OCI-M2 (cell line): ENCODE results near the gene FNDC8.
"Not testable (repeated sequence)": the region's sequence is repeated elsewhere in the genome, so short reads cannot be mapped to it uniquely, and the experiment has no call there.

Experiments
- DNase-seq: peaks from one replicate; lab custom pipeline; 2025; ENCODE audit not compliant: unreplicated experiment; lab: John Stamatoyannopoulos, UW

Gene FNDC8

GRCh38 chr17:35094902-35095301, 26.5 kb upstream of the FNDC8 start:
- DNase-seq = no peak

GRCh38 chr17:35095741-35096140, 25.7 kb upstream of the FNDC8 start:
- no peak for DNase-seq

DNA sequence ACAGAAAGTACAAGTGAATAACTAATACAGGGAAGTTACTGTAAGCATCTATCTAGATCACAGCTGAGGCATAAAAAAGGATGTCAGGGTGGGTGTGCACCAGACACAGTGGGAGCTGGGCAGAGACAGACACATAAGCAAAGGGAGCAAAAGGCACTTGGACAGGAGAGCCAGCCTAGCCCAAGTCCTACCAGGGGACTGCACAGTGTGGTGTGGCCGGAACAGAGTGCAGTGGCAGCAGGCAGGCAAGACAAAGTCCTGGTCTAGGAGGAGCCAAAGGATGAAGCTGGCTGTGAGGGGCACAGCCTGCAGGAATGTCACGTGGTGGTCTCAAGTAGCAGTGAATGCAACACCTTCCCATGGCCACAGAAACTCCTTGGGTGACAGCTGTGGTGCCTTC, 23.6 kb upstream of the FNDC8 start:
- no peak for DNase-seq

DNA sequence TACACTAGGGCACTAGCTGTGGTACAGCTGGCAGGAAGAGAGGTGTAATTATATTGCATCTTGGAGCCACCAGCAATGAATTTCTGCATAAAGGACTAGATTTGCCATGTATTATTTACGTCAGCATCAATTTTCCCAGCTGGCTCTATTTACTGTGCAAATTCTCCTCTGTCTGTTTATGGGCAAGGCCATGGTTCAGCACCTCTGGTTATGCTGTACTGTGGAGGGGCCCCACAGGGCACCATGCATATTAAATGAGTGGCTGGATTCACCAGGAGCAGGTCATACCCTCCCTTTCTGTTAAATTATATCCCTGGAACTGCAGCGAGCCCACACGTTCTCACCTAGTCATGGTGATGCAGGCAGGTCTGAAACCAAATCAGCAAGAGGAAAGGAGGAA, 21.5 kb upstream of the FNDC8 start:
- DNase-seq = no peak

- DNase-seq = no peak
Measured at GRCh38 chr17:35101036-35101435, 20.4 kb upstream of the FNDC8 start.

DNA sequence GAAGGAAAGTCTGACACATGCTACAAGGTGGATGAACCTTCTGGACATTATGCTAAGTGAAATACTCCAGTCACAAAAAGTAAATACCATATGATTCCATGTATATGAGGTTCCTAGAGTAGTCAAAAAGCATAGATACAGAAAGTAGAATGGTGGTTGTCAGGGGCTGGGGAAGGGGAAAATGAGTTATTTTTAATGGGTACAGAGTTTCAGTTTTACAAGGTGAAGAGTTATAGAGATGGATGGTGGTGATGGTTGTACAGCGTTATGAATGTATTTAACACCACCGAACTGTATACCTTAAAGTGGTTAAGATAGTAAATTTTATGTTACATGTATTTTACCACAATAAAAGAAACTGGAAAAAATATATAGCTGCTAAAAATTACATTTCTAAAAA, 19.7 kb upstream of the FNDC8 start:
- no peak for DNase-seq

GRCh38 chr17:35103271-35103670, 18.1 kb upstream of the FNDC8 start:
- no peak for DNase-seq

GRCh38 chr17:35104844-35105450, 16.5 kb upstream of the FNDC8 start:
- DNase-seq = no peak

- not testable (repeated sequence) for DNase-seq
Measured at GRCh38 chr17:35110791-35111190, 10.6 kb upstream of the FNDC8 start.

DNA sequence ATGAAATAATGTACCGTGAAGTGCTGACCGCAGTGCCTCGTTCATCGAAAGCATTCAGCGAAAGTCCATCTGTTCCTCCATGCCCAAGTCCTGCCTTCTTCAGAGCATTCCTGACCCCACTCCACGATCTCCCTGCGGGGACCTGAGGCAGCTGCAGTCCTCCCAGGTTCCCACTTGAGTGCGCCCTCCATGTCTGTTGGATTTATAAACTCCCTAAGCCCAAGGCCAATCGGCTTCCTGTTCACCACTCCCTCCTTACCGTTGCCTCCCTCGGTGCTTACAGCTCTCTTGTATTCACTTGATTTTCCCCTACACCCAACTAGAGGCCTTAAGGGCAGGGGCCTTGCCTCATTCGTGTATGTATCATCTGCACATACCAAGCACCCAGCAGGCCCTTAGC, 4.6 kb upstream of the FNDC8 start:
- no peak for DNase-seq

DNA sequence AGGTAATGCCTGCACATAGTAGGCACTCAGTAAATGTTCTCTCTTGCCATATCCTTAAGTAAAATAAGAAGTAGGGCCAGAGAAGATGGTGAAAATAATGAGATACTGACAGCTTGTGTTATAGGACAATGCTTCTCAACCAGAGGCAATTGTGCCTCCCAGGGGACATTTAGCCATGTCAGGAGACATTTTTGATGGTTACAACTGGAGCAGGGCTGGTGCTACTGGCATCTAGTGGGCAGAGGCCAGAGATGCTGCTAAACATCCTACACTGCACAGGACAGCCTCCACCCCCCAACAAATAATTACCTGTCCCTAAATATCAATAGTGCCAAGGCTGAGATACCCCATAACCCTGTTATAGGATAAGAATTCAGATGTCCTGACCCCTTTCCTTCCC, 3.4 kb upstream of the FNDC8 start:
- DNase-seq = no peak

DNA sequence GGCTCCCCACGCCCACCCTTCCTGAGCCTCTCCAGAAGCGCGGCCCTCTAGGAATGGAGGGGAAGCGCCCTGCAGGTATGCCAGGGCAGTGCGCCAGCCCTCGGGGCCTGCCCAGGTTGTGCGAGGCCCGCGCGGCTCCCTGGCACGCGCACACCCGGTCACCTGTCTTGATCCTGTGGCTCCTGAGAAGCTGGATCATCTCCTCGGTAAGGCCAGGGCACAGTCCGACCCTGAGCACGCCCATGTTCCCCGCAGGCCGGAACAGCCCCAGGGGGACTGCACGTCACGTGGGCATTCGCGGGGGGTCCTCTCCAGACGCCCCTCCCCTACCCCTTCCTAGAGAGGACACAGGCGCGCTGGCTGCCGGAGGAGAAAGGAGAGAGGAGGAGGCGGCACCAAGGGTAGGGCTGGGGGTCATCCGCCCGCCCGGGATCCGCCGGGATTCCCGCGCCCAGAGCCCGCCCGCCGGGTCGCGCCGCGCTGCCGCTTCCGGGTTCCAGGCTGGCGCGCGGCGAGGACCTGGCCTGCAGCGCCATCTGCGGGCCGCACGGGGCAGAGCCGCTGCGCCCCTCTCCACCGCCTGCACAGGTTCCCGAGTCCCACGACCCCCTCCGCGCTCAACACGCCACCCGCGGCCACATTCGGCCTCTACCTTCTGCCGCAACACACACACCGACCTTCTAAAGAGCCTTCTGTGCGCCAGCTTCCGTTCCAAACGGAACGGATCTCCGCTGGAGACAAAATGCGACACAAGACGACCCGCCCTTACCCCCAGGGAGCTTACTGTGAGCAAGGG, 1.8 kb upstream of the FNDC8 start, which contains the start of gene RAD51D:
Gene RAD51D (minus strand): TSS at position 491 of the 796 bp plus-strand sequence. CDS start 247 bp downstream, at position 244.
- no peak for DNase-seq

DNA sequence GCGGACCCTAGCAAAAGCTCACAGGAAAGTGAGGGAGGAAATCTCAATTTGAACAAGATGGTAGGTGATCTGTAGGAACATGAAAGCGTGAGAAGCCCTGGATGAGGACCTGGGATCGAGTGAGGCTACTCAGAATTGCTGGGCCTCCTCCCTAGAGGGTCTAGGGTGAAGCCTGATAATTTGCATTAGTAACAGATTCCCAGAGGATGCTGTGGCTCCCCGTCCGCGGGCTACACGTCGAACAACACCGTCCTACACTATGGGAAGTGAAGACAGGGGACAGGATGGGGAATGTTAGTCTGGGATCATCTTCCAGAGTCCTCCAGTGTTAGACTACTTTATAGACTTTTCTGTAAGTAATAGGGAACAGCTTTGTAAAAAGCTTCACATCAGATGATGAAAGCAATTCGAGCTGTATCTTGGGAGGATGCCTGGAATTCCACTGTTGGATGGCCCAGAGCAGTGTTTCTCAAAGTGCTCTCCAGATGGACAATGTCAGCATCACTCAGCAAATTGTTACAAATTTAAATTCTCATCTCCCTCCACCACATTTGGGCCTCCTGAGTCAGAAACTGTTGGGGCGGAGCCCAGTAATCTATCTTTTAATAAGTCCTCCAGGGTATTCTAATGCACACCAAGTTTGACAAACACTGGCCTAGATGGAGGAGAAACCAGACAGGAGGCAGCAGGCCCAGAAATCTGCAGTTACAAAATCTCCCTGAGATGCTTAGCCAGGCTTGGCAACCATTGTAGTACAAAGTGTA, 6.5 kb downstream of the FNDC8 start:
- no peak for DNase-seq

GRCh38 chr17:35129154-35129972, 7.9 kb downstream of the FNDC8 start:
- no peak for DNase-seq

GRCh38 chr17:35129973-35130351, 8.5 kb downstream of the FNDC8 start:
- DNase-seq = no peak

- DNase-seq = no peak
Measured at GRCh38 chr17:35130392-35130791, 9.0 kb downstream of the FNDC8 start.

DNA sequence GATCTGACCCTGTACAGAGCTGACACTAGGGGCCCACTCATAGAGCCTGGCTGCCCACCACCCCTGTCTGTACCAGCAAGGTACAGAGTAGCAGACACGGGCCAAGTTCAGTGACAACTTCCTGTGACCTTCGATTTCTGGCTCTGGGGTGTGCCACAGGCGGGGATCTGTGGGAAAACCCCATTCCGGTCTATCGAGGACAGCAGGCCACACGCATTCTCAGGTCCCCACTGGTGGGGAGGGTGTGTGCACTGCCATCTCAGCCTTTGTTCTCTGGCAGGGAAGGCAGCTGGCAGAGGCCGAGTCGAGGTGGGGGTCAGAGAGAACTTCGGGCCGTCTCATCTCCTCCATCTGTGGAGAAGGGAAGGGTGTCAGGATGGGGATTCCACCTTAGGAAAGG, 10.7 kb downstream of the FNDC8 start:
- DNase-seq = no peak

DNA sequence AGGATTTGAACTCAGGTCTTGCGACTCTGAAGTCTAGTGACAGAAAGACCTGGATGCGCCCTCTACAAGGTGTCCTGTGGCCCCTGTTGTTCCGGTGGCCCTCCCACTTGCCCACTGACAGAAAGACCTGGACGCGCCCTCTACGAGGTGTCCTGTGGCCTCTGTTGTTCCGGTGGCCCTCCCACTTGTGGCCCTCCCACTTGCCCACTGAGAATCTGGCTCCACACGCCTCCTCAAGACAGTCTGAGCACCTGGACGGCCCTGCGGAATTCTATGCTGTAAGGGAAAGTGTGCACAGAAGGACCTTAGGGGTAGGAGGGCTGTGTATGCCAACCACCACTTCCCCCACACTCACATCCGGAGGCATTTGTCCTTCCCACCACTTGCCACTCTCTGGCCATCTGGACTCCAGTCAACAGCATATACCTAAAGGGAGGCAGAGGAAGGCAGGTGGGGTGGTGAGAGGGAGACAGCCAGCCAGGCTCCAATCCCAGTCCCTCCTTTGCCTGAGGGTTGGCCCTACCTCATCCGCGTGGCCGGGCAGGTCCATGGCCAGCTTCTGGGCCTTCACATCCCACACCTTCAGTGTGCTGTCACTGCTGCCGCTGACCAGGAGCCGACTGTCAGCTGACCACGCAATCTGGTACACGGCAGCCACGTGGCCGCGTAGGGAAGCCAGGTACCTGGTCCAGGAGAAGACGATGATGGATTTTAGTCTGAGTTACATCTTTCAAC, 11.6 kb downstream of the FNDC8 start:
- no peak for DNase-seq

DNA sequence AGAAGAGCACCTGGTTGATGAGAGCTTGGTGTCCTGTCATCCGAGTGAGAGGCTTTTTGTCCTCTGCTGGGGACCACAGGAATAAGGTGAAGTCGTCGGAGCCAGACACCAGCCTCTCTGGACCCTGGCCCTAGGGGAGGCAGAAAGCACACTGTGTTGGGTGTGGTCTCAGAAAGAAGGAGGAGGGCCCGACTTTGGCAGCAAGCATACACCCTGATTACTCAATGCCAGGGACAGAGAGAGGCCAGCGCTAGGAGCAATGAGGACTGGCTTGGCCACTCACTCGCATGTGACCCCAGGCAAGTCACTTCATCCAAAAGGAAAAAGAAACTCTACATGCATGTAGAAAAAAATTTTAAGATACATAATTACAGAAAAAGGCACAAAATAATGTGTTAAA, 13.9 kb downstream of the FNDC8 start:
- DNase-seq = no peak

DNA sequence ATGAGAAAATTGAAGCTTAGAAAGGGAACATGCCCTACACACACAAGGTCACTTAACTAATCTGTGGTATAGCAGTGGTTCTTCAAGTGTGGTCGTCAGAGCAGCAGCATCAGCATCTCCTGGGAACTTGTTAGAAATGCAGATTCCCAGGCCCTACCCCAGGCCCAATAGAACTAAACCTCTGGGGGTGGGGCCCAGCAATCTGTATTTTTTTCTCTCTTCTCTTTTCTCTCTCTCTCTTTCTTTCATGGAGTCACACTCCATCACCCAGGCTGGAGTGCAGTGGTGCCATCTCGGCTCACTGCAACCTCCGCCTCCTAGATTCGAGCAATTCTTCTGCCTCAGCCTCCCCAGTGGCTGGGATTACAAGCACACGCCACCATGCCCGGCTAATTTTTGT, 16.8 kb downstream of the FNDC8 start:
- no peak for DNase-seq
